AG04449 (cell line): ENCODE results near the gene USP48.

ENCODE experiments used
- CTCF ChIA-PET: fragments of 350-600 bp; formaldehyde crosslinking; extraction: SDS; loops from one replicate; lab custom pipeline; 2021; ENCODE audit warnings: antibody characterized with exemption; lab: Yijun Ruan, JAX
- POLR2A ChIA-PET: fragments of 400-600, 350-600 bp; formaldehyde crosslinking; extraction: SDS; loops from one replicate; lab custom pipeline; 2020; ENCODE audit warnings: antibody characterized with exemption, inconsistent platforms; lab: Yijun Ruan, JAX
- DNase-seq: peaks from one replicate; pipeline ENCODE4 v3.0.0-alpha.2; 2010; ENCODE audit warnings: low read depth, low spot score
- H3K4me3 ChIP-seq: 2 replicates; pipeline ENCODE4 v1.5.1; 2011; ENCODE audit warnings: low read depth, mild to moderate bottlenecking, control low read depth, low read length
- TF ChIP-seq, protein P1 (sequence below): IDR thresholded peaks from one replicate; pipeline ENCODE4 v1.5.1; 2011; ENCODE audit warnings: mild to moderate bottlenecking, moderate library complexity, low read length, control low read depth, inconsistent platforms; ENCODE audit not compliant: insufficient read depth; ENCODE audit errors: missing control alignments

Gene USP48

DNA sequence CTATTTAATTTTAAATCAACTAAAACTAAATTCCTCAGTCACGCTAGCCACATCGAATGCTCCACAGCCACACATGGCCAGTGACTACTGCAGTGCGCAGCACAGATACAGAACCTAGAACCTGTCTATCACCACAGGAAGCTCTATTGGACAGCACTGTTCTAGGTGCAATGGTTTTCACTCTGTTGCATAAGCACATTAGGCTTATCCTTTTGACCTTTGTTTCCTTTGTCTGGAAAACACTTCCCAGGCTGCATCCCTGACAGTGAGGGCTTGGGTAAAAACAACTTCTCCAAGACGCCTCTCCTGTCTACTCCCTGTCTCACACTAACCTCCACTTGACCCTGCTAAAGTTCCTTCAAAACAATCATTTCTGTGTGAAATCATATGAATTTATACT is 80.2 kb downstream of the USP48 start:
- no peak overlapping the region for H3K4me3 ChIP-seq
- TF ChIP-seq, protein P1, sequence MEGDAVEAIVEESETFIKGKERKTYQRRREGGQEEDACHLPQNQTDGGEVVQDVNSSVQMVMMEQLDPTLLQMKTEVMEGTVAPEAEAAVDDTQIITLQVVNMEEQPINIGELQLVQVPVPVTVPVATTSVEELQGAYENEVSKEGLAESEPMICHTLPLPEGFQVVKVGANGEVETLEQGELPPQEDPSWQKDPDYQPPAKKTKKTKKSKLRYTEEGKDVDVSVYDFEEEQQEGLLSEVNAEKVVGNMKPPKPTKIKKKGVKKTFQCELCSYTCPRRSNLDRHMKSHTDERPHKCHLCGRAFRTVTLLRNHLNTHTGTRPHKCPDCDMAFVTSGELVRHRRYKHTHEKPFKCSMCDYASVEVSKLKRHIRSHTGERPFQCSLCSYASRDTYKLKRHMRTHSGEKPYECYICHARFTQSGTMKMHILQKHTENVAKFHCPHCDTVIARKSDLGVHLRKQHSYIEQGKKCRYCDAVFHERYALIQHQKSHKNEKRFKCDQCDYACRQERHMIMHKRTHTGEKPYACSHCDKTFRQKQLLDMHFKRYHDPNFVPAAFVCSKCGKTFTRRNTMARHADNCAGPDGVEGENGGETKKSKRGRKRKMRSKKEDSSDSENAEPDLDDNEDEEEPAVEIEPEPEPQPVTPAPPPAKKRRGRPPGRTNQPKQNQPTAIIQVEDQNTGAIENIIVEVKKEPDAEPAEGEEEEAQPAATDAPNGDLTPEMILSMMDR, result no peak
- POLR2A ChIA-PET, result interaction anchor here (1.2 kb wide), 1 partner anchor 79 kb away, joined by 3 read pairs; no protein-coding TSS in a partner anchor
- CTCF ChIA-PET, result interaction anchor here (0.7 to 2.4 kb wide), 9 partner anchors 8 to 322 kb away, joined by 3 to 10 read pairs (median 5); no protein-coding TSS in a partner anchor
- DNase-seq, result no peak

DNA sequence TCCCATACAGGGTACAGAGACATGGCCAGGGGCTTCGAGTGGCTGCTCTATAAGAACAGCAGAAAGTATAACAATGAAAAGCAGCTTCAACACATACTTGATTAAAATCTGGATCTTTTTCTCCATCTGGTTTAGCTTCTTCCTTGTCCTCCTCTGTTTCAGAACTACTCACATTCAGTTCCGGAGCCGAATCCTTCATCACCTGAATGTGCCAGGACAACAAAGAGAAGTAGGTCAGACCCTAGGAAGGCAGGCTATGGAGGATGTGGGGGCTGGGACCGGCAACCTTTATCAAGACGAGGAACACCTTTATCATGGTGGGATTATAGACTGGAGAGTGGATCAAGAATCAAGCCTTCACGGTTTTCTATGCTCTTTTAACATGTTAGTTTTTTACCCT is 81.5 kb downstream of the USP48 start:
- TF ChIP-seq, protein P1, result no peak
- no peak for DNase-seq
- no peak overlapping the region for H3K4me3 ChIP-seq
- POLR2A ChIA-PET, result no interaction called here
- CTCF ChIA-PET, result interaction anchor here (0.7 to 1.5 kb wide), 3 partner anchors 9 to 323 kb away, joined by 3 to 5 read pairs (median 4); no protein-coding TSS in a partner anchor

DNA sequence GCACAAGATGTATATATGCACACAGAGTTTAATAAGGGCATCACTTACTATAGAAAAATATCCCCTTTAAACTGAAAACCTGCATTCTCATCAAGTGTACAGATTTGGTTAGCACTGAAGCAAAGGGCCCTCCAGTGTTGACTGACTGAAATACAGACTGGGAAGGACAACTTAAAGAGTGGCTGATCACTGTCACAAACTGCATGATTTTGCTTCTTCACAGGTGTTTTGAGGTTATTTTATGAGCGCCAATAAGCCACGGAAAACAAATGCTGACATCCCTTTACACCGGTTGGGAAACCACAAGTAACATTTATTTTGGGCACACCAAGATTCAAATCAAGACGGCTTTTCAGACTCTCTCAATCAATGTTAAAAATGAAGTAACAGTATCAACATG is 82.9 kb downstream of the USP48 start:
- ChIA-PET POLR2A (no interaction called here), CTCF (interaction anchor here (1.5 kb wide), 1 partner anchor 10 kb away, joined by 4 read pairs; no protein-coding TSS in a partner anchor)
- no peak for DNase-seq
- H3K4me3 ChIP-seq, result no peak overlapping the region
- TF ChIP-seq, protein P1, result no peak

DNA sequence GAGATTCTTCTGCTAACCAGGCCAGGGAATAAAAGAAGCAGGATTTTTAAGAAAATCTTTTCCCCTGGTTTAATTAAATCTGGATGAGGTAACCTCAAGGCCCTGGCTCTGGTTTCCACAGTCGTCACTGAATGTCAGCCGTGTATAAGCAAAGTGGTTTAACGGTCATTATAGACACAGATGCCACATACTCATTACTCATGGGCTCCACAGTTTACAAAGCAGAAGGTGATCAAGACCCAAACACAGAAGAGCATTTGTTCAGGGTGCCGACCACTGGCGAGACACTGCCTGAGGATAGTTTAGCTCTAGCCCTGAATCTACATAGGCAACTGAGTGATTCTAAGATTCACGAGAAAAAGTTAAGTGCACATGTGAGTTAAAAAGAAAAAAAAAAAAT is 86.0 kb downstream of the USP48 start:
- ChIA-PET CTCF (no interaction called here), POLR2A (no interaction called here)
- H3K4me3 ChIP-seq, result no peak overlapping the region
- TF ChIP-seq, protein P1, result no peak
- no peak for DNase-seq

DNA sequence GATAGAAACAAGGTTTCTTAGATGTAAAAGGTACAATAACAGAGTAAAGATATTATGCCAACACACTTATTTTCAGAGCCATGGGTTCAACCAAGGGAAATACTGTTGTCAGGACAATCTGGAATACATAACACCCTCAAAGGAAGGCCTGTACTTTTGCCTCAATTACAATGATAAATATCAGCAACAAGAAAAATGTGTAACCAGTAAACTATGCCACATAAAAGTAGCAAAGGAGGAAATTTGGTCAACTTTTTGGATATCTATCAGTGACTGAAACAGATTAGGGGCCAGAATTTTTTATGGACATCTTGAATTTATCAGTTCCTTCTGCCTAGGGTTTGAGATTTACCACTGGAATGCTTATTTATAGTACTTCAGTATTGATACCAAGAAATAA is 89.2 kb downstream of the USP48 start:
- TF ChIP-seq, protein P1, result no peak

DNA sequence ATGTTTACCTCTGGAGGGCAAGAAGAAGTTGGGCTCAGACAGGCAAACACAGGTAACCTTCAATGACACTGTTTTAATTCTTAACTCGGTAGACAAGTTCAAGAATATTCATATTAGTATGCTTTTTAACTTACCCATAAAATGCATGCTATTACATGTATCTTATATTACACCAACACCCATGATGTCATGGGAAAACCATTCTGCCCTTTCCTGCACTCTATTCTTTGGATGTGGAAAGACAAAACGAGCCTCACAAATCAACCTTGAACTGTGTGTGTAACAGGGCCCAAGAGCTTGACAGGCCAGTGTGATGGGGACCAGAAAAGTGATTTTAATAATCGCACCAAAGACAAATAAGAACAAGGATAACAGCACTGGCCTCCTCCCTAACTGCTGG is 91.2 kb downstream of the USP48 start:
- H3K4me3 ChIP-seq, result no peak overlapping the region
- TF ChIP-seq, protein P1, result no peak
- ChIA-PET CTCF (interaction anchor here (1.1 to 1.7 kb wide), 2 partner anchors 11 to 17 kb away, joined by 4 to 10 read pairs; no protein-coding TSS in a partner anchor), POLR2A (interaction anchor here (0.7 kb wide), 1 partner anchor 9 kb away, joined by 9 read pairs; no protein-coding TSS in a partner anchor)
- DNase-seq, result no peak

More for the DNA sequence above, 89.2 kb downstream of the USP48 start:
- CTCF ChIA-PET, result interaction anchor here (1.7 kb wide), 1 partner anchor 9 kb away, joined by 10 read pairs; no protein-coding TSS in a partner anchor
- DNase-seq, result no peak
- no peak overlapping the region for H3K4me3 ChIP-seq
- POLR2A ChIA-PET, result no interaction called here
